ENCODE results near the gene TPM1. TPM values are rescaled to one million over a fixed set of nuclear protein-coding genes. Genes with fewer than 3 reads are reported as not detected.
A peak's percentile ranks its signal among the peaks of the same experiment; 100 is the strongest.

Gene TPM1
- total RNA-seq, 1 experiment from 2014 or later, result 174 TPM

DNA sequence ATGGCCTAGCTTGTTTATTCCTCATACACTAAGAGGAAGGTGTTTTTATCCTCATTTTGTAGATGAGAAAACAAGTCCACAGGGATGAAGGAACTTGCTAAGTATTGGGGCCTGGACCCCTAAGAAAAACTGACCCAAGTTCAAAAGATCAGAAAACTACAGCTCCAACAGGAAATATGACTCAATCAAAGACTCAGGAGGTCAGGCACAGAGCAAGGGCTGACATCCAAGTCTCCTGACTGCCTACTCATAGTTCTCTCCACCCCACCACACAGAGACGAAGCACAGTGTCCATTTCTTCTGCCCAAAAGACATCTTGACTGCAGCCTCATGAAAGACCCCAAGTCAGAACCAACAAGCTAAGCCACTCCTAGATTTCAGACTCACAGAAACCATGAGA, 26.9 kb upstream of the TPM1 start:
- H3K4me1 ChIP-seq (replicated peaks; ENCODE audit: insufficient read depth), result peaks cover 51% of the 10 kb centered on the region
- DNase-seq, result peak in 1 of 2 experiments; percentile 44

DNA sequence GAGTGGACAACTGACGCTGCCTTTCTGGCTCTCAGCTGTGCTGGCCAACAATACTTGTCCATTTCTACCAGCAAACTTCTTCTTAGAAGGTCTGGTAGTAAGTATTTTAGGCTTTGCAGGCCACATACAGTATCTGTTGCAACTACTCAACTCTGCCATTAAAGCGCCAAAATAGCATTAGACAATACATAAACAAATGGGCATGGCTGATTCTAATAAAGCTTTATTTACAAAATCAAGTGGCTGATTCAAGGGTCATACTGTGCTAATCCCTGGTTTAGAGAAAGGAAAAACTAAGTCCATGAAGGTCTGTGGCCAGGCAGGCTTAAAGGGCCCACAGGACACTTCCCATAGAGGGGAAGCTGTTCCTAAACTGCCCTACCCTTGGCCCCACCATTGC, 26.3 kb upstream of the TPM1 start:
- no peaks in the 10 kb centered on the region for H3K9me2 ChIP-seq (ENCODE audit: insufficient read depth)
- no peak for DNase-seq
- 0 out of 2 replicates have a peak, but pooled peaks cover 3% of the 10 kb centered on the region for H3K9me3 ChIP-seq (ENCODE audit: insufficient read depth, low read depth)
- H3K27me3 ChIP-seq (ENCODE audit: insufficient read depth, low read depth), result no peaks in the 10 kb centered on the region
- H2AFZ ChIP-seq, result 0 out of 2 replicates have a peak overlapping the region, but pooled peaks have one; percentile 45
- CTCF ChIA-PET, result no interaction called here
- POLR2A ChIA-PET (ENCODE audit: unreplicated experiment), result no interaction called here
- H3K79me2 ChIP-seq (ENCODE audit: low read depth), result no peaks in the 10 kb centered on the region
- H3K4me3 ChIP-seq, result no peak overlapping the region
- peak overlapping the region; percentile 61 for H3K4me2 ChIP-seq
- peak overlapping the region; percentile 64 for H3K27ac ChIP-seq
- intact Hi-C loops (cut with micrococcal nuclease; ENCODE audit: unreplicated experiment), result no loop called here
- TF ChIP-seq, protein P1, sequence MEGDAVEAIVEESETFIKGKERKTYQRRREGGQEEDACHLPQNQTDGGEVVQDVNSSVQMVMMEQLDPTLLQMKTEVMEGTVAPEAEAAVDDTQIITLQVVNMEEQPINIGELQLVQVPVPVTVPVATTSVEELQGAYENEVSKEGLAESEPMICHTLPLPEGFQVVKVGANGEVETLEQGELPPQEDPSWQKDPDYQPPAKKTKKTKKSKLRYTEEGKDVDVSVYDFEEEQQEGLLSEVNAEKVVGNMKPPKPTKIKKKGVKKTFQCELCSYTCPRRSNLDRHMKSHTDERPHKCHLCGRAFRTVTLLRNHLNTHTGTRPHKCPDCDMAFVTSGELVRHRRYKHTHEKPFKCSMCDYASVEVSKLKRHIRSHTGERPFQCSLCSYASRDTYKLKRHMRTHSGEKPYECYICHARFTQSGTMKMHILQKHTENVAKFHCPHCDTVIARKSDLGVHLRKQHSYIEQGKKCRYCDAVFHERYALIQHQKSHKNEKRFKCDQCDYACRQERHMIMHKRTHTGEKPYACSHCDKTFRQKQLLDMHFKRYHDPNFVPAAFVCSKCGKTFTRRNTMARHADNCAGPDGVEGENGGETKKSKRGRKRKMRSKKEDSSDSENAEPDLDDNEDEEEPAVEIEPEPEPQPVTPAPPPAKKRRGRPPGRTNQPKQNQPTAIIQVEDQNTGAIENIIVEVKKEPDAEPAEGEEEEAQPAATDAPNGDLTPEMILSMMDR (conservative IDR thresholded peaks at IDR 0.05), result no peak
- peaks cover 22% of the 10 kb centered on the region for H3F3A ChIP-seq (ENCODE audit: insufficient read depth, low read depth)
- no TSS peak for BruUV-seq (replicated peaks)
- H3K4me1 ChIP-seq (replicated peaks; ENCODE audit: insufficient read depth), result peaks cover 57% of the 10 kb centered on the region
- H3K36me3 ChIP-seq (ENCODE audit: low read depth), result no peaks in the 10 kb centered on the region
- no peaks in the 10 kb centered on the region for H4K20me1 ChIP-seq (ENCODE audit: insufficient read depth)

More for the DNA sequence above, 26.9 kb upstream of the TPM1 start:
- peak overlapping the region; percentile 61 for H3K4me2 ChIP-seq
- intact Hi-C loops (cut with micrococcal nuclease; ENCODE audit: unreplicated experiment), result no loop called here
- ChIA-PET CTCF (no interaction called here), POLR2A (ENCODE audit: unreplicated experiment) (no interaction called here)
- BruUV-seq (replicated peaks), result no TSS peak
- H3K27me3 ChIP-seq (ENCODE audit: insufficient read depth, low read depth), result no peaks in the 10 kb centered on the region
- peaks cover 17% of the 10 kb centered on the region for H3F3A ChIP-seq (ENCODE audit: insufficient read depth, low read depth)
- H3K9me2 ChIP-seq (ENCODE audit: insufficient read depth), result no peaks in the 10 kb centered on the region
- TF ChIP-seq, protein P1 (conservative IDR thresholded peaks at IDR 0.05), result no peak
- 0 out of 2 replicates have a peak, but pooled peaks cover 3% of the 10 kb centered on the region for H3K9me3 ChIP-seq (ENCODE audit: insufficient read depth, low read depth)
- H4K20me1 ChIP-seq (ENCODE audit: insufficient read depth), result no peaks in the 10 kb centered on the region
- H3K4me3 ChIP-seq, result no peak overlapping the region
- 0 out of 2 replicates have a peak overlapping the region, but pooled peaks have one; percentile 45 for H2AFZ ChIP-seq
- H3K36me3 ChIP-seq (ENCODE audit: low read depth), result no peaks in the 10 kb centered on the region
- no peaks in the 10 kb centered on the region for H3K79me2 ChIP-seq (ENCODE audit: low read depth)
- H3K27ac ChIP-seq, result peak overlapping the region; percentile 64

DNA sequence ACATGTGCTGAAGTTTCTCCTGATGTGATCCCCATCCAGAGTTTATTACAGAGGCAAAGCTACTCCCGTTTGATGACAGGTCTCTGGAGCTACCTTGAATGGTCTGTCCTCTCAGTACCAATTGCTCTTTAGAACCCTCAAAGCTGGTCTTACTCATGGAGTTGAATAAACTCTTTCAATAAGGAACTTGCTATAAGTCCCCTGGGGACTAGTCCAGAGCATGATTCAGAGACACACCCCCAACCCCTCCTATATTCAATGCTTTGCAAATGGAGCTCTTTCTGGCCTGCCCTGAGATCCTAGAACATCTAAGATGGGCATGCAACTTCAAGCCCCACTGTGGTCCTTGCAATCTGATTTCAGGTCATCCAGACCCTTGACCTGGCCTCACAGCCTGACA, 23.9 kb upstream of the TPM1 start:
- Histone ChIP-seq H3K27me3 (ENCODE audit: insufficient read depth, low read depth) (no peaks in the 10 kb centered on the region), H3K36me3 (ENCODE audit: low read depth) (no peaks in the 10 kb centered on the region), H3K4me1 (replicated peaks; ENCODE audit: insufficient read depth) (peaks cover 51% of the 10 kb centered on the region), H3K9me2 (ENCODE audit: insufficient read depth) (no peaks in the 10 kb centered on the region), H3K79me2 (ENCODE audit: low read depth) (no peaks in the 10 kb centered on the region), H3F3A (ENCODE audit: insufficient read depth, low read depth) (peaks cover 24% of the 10 kb centered on the region), H4K20me1 (ENCODE audit: insufficient read depth) (no peaks in the 10 kb centered on the region), H3K4me3 (no peak overlapping the region), H3K9me3 (ENCODE audit: insufficient read depth, low read depth) (0 out of 2 replicates have a peak, but pooled peaks cover 3% of the 10 kb centered on the region), H3K27ac (peak overlapping the region; percentile 75), H3K4me2 (peak overlapping the region; percentile 72), H2AFZ (no peak overlapping the region)
- no peak for DNase-seq
- TF ChIP-seq, protein P1 (conservative IDR thresholded peaks at IDR 0.05), result no peak
- TF ChIP-seq EZH2 (IDR thresholded peaks at IDR 0.05; ENCODE audit: low read depth), result no peak
- CTCF ChIA-PET, result no interaction called here
- intact Hi-C loops (cut with micrococcal nuclease; ENCODE audit: unreplicated experiment), result loop anchor here (1.0 to 2.0 kb wide), 4 partner anchors 20 to 236 kb away; no protein-coding TSS in a partner anchor
- POLR2A ChIA-PET (ENCODE audit: unreplicated experiment), result no interaction called here
- no TSS peak for BruUV-seq (replicated peaks)

Data from PC-9 (cell line).